ENCODE results near the gene PUM1.

GRCh38 chr1:30914587-30914922 is 151.0 kb downstream of the PUM1 start:
- TF ChIP-seq CTCF (IDR thresholded peaks at IDR 0.05) (no peak), POLR2A (IDR thresholded peaks at IDR 0.05) (no peak), EP300 (IDR thresholded peaks at IDR 0.05) (no peak)
